ENCODE results near the gene SLC22A2. TPM values are rescaled to one million over a fixed set of nuclear protein-coding genes. Genes with fewer than 3 reads are reported as not detected.
A peak's percentile ranks its signal among the peaks of the same experiment; 100 is the strongest.

The SLC22A2 gene
- total RNA-seq, 1 donor from 2014 or later, result not detected

GRCh38 chr6:160240691-160241084, 17.9 kb downstream of the SLC22A2 start:
- no peaks in the 10 kb centered on the region for H3K79me2 ChIP-seq (ENCODE audit: low read depth)
- H3K4me3 ChIP-seq, result no peak overlapping the region
- no peak for DNase-seq (ENCODE audit: low spot score)
- no peaks in the 10 kb centered on the region for H3K27me3 ChIP-seq
- Mint-ChIP-seq H3K4me1 (no peaks in the 10 kb centered on the region), H3K27me3 (ENCODE audit: insufficient read depth, low read depth) (peaks cover 6% of the 10 kb centered on the region), H3K36me3 (no peaks in the 10 kb centered on the region), H3K9me3 (peaks cover 6% of the 10 kb centered on the region), H3K27ac (no peak overlapping the region), H3K4me3 (no peak overlapping the region)
- TF ChIP-seq CTCF (IDR thresholded peaks at IDR 0.05) (no peak), EZH2 (IDR thresholded peaks at IDR 0.05) (no peak), EZH2phosphoT487 (IDR thresholded peaks at IDR 0.05) (no peak)
- H2AFZ ChIP-seq (replicated peaks), result no peak overlapping the region
- H3K4me1 ChIP-seq, result peaks cover 15% of the 10 kb centered on the region
- H3K9me3 ChIP-seq (ENCODE audit: low read depth), result peaks cover 14% of the 10 kb centered on the region
- no peaks in the 10 kb centered on the region for H3F3A ChIP-seq (ENCODE audit: low read depth)
- no peak overlapping the region for H3K27ac ChIP-seq
- no peaks in the 10 kb centered on the region for H3K36me3 ChIP-seq
- H3K9ac ChIP-seq, result no peak overlapping the region
- H3K4me2 ChIP-seq, result peak overlapping the region; percentile 30
- no peaks in the 10 kb centered on the region for H4K20me1 ChIP-seq (ENCODE audit: low read depth)

- Mint-ChIP-seq H3K27me3 (ENCODE audit: insufficient read depth, low read depth) (peaks cover 6% of the 10 kb centered on the region), H3K9me3 (peaks cover 8% of the 10 kb centered on the region), H3K36me3 (no peaks in the 10 kb centered on the region), H3K4me3 (no peak overlapping the region), H3K27ac (no peak overlapping the region), H3K4me1 (no peaks in the 10 kb centered on the region)
- Histone ChIP-seq H3K4me2 (peak overlapping the region; percentile 30), H3K36me3 (no peaks in the 10 kb centered on the region), H3K27ac (no peak overlapping the region), H3K4me1 (peaks cover 14% of the 10 kb centered on the region), H3K4me3 (no peak overlapping the region), H3F3A (ENCODE audit: low read depth) (no peaks in the 10 kb centered on the region), H3K9me3 (ENCODE audit: low read depth) (peaks cover 16% of the 10 kb centered on the region), H4K20me1 (ENCODE audit: low read depth) (no peaks in the 10 kb centered on the region), H3K9ac (no peak overlapping the region), H3K27me3 (no peaks in the 10 kb centered on the region), H2AFZ (replicated peaks) (peak overlapping the region; percentile 60), H3K79me2 (ENCODE audit: low read depth) (no peaks in the 10 kb centered on the region)
- DNase-seq (ENCODE audit: low spot score), result no peak
- TF ChIP-seq EZH2phosphoT487 (IDR thresholded peaks at IDR 0.05), result no peak
- no peak for TF ChIP-seq CTCF (IDR thresholded peaks at IDR 0.05)
- TF ChIP-seq EZH2 (IDR thresholded peaks at IDR 0.05), result no peak
Observed at GRCh38 chr6:160239929-160240690, 18.5 kb downstream of the SLC22A2 start.

GRCh38 chr6:160238761-160239751, 19.6 kb downstream of the SLC22A2 start:
- Histone ChIP-seq H3K4me2 (no peak overlapping the region), H4K20me1 (ENCODE audit: low read depth) (no peaks in the 10 kb centered on the region), H3K27ac (no peak overlapping the region), H3K27me3 (no peaks in the 10 kb centered on the region), H3F3A (ENCODE audit: low read depth) (no peaks in the 10 kb centered on the region), H2AFZ (replicated peaks) (no peak overlapping the region), H3K79me2 (ENCODE audit: low read depth) (no peaks in the 10 kb centered on the region), H3K9me3 (ENCODE audit: low read depth) (peaks cover 16% of the 10 kb centered on the region), H3K4me3 (no peak overlapping the region), H3K9ac (no peak overlapping the region), H3K4me1 (peaks cover 7% of the 10 kb centered on the region), H3K36me3 (no peaks in the 10 kb centered on the region)
- no peak overlapping the region for H3K27ac Mint-ChIP-seq
- DNase-seq (ENCODE audit: low spot score), result no peak
- peaks cover 9% of the 10 kb centered on the region for H3K9me3 Mint-ChIP-seq
- no peaks in the 10 kb centered on the region for H3K4me1 Mint-ChIP-seq
- no peaks in the 10 kb centered on the region for H3K36me3 Mint-ChIP-seq
- H3K27me3 Mint-ChIP-seq (ENCODE audit: insufficient read depth, low read depth), result peaks cover 4% of the 10 kb centered on the region
- no peak overlapping the region for H3K4me3 Mint-ChIP-seq
- TF ChIP-seq CTCF (IDR thresholded peaks at IDR 0.05), result no peak
- no peak for TF ChIP-seq EZH2phosphoT487 (IDR thresholded peaks at IDR 0.05)
- no peak for TF ChIP-seq EZH2 (IDR thresholded peaks at IDR 0.05)
